Measurements from ENCODE around the gene MMP3.

Gene MMP3

GRCh38 chr11:102791271-102792036, 52.0 kb downstream of the MMP3 start:
- no peaks in the 10 kb centered on the region for H4K20me1 ChIP-seq (ENCODE audit: insufficient read depth, low read length)
- H3K4me3 ChIP-seq (ENCODE audit: low read depth in 1 of 2, low read length in 2 of 2) = no peak overlapping the region
- no peak overlapping the region for H3K27ac ChIP-seq (ENCODE audit: low read length)
- no peak overlapping the region for H3K4me2 ChIP-seq (ENCODE audit: insufficient read depth, low read length)
- H2AFZ ChIP-seq (ENCODE audit: low read depth, low read length) = no peak overlapping the region
- ATAC-seq (ENCODE audit: insufficient read depth, low read depth) (no peak), DNase-seq (no peak)
- H3K4me1 ChIP-seq (ENCODE audit: insufficient read depth, low read length) = no peaks in the 10 kb centered on the region
- H3K36me3 ChIP-seq (ENCODE audit: insufficient read depth, low read length) = no peaks in the 10 kb centered on the region
- no peak overlapping the region for H3K9ac ChIP-seq (ENCODE audit: low read depth, low read length)
- TF ChIP-seq EZH2 (IDR thresholded peaks at IDR 0.05; ENCODE audit: borderline replicate concordance, low read depth, low read length, severe bottlenecking) = no peak
- TF ChIP-seq CTCF (IDR thresholded peaks at IDR 0.05; ENCODE audit: borderline replicate concordance, extremely low read depth, low read length, poor library complexity, severe bottlenecking) = no peak
- no peaks in the 10 kb centered on the region for H3K27me3 ChIP-seq (ENCODE audit: insufficient read depth, low read length, poor library complexity)
- no peaks in the 10 kb centered on the region for H3K79me2 ChIP-seq (ENCODE audit: insufficient read depth, low read length)
- no peaks in the 10 kb centered on the region for H3K9me3 ChIP-seq (ENCODE audit: insufficient read depth, low read length, severe bottlenecking)

- Histone ChIP-seq H3K4me1 (ENCODE audit: insufficient read depth, low read length) (no peaks in the 10 kb centered on the region), H3K36me3 (ENCODE audit: insufficient read depth, low read length) (no peaks in the 10 kb centered on the region), H3K27ac (ENCODE audit: low read length) (no peak overlapping the region), H3K4me3 (ENCODE audit: low read depth in 1 of 2, low read length in 2 of 2) (no peak overlapping the region), H2AFZ (ENCODE audit: low read depth, low read length) (no peak overlapping the region), H3K79me2 (ENCODE audit: insufficient read depth, low read length) (no peaks in the 10 kb centered on the region), H3K4me2 (ENCODE audit: insufficient read depth, low read length) (no peak overlapping the region), H3K9ac (ENCODE audit: low read depth, low read length) (no peak overlapping the region), H3K27me3 (ENCODE audit: insufficient read depth, low read length, poor library complexity) (no peaks in the 10 kb centered on the region), H4K20me1 (ENCODE audit: insufficient read depth, low read length) (no peaks in the 10 kb centered on the region), H3K9me3 (ENCODE audit: insufficient read depth, low read length, severe bottlenecking) (no peaks in the 10 kb centered on the region)
- DNase-seq (no peak), ATAC-seq (ENCODE audit: insufficient read depth, low read depth) (no peak)
- TF ChIP-seq CTCF (IDR thresholded peaks at IDR 0.05; ENCODE audit: borderline replicate concordance, extremely low read depth, low read length, poor library complexity, severe bottlenecking) = no peak
- TF ChIP-seq EZH2 (IDR thresholded peaks at IDR 0.05; ENCODE audit: borderline replicate concordance, low read depth, low read length, severe bottlenecking) = no peak
Observed at GRCh38 chr11:102788334-102788995, 54.9 kb downstream of the MMP3 start.

Data from DND-41 (cell line).